ENCODE data around the gene TOMM70. TPM values are rescaled to one million over a fixed set of nuclear protein-coding genes. Genes with fewer than 3 reads are reported as not detected.
"Not testable (repeated sequence)": the region's sequence is repeated elsewhere in the genome, so short reads cannot be mapped to it uniquely, and the experiment has no call there.

Gene TOMM70
- total RNA-seq, 3 donors from 2014 or later, result 37.4 to 50.4 (median 44.2) TPM

DNA sequence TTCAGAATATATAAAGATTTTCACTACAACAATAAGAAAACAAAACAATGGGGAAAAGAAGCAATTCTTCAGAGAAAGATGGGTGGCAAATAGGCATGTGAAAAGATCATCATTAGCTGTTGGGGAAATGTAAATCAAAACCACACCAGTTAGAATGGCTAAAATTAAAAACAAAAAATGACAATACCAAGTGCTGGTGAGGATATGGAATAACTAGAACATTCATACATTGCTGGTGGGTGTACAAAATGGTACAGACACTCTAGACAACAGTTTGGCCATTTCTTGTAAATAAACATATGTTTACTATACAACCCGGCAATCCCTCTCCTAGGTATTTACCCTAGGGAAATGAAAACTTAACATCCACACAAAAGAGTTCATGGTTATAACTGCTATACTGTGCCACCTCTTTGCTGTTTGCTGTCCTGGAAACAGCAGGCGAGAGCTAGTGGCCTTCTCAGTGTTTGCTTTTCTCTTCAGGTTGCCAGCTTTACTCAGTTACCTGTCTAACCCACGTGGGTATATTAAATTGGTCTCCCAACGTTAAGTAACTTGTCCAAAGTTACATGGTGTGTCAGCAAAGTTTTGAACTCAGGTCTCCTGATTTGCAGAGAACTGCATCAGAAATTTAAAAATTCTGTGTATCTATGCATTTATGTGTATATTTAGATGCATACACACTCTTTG is 70.9 kb downstream of the TOMM70 start:
- H3K4me1 ChIP-seq (ENCODE audit: low read depth), result no peaks in the 10 kb centered on the region
- TF ChIP-seq, protein P1, sequence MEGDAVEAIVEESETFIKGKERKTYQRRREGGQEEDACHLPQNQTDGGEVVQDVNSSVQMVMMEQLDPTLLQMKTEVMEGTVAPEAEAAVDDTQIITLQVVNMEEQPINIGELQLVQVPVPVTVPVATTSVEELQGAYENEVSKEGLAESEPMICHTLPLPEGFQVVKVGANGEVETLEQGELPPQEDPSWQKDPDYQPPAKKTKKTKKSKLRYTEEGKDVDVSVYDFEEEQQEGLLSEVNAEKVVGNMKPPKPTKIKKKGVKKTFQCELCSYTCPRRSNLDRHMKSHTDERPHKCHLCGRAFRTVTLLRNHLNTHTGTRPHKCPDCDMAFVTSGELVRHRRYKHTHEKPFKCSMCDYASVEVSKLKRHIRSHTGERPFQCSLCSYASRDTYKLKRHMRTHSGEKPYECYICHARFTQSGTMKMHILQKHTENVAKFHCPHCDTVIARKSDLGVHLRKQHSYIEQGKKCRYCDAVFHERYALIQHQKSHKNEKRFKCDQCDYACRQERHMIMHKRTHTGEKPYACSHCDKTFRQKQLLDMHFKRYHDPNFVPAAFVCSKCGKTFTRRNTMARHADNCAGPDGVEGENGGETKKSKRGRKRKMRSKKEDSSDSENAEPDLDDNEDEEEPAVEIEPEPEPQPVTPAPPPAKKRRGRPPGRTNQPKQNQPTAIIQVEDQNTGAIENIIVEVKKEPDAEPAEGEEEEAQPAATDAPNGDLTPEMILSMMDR (IDR thresholded peaks at IDR 0.05), result no peak
- no peak overlapping the region for H3K4me3 ChIP-seq
- no peaks in the 10 kb centered on the region for H3K36me3 ChIP-seq (ENCODE audit: low read depth)
- DNase-seq (no peak), ATAC-seq (no peak)
- peaks cover 4% of the 10 kb centered on the region for H3K9me3 ChIP-seq
- intact Hi-C loops (cut with DNase I, micrococcal nuclease), result no loop called here

DNA sequence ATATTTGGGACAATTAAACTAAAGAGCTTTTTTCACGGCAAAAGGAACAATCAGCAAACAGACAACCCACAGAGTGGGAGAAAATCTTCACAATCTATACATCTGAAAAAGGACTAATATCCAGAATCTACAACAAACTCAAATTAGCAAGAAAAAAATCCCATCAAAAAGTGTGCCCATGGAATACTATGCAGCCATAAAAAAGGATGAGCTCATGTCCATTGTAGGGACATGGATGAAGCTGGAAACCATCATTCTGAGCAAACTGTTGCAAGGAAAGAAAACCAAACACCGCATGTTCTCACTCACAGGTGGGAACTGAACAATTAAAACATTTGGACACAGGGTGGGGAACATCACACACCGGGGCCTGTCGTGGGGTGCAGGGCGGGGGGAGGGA is 73.5 kb downstream of the TOMM70 start:
- ATAC-seq; H3K36me3 ChIP-seq (ENCODE audit: low read depth); DNase-seq; H3K4me3 ChIP-seq; H3K4me1 ChIP-seq (ENCODE audit: low read depth); H3K9me3 ChIP-seq; intact Hi-C loops (cut with DNase I, micrococcal nuclease): not testable (repeated sequence)

DNA sequence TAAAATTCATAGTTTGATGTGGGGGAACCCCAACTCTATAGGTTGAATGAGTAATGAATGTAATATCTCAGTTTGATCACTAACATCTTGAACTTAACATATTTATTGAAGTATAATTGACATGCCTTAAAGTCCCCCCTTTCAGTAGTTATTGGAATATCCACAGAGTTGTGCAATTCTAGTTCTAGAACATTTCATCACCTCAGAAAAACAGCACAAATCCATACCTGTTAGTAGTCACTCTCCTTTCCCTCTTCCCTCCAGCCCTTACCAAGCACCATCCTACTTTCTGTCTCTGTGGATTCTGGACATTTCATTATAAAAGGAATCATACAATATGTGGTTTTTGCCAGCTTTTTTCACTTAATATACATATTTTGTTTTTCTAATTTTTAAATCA is 75.1 kb downstream of the TOMM70 start:
- Histone ChIP-seq H3K4me1 (ENCODE audit: low read depth) (no peaks in the 10 kb centered on the region), H3K36me3 (ENCODE audit: low read depth) (no peaks in the 10 kb centered on the region), H3K4me3 (no peak overlapping the region), H3K9me3 (peaks cover 4% of the 10 kb centered on the region)
- ATAC-seq, result no peak
- intact Hi-C loops (cut with DNase I, micrococcal nuclease), result no loop called here
- no peak for DNase-seq
- TF ChIP-seq, protein P1 (IDR thresholded peaks at IDR 0.05), result no peak

DNA sequence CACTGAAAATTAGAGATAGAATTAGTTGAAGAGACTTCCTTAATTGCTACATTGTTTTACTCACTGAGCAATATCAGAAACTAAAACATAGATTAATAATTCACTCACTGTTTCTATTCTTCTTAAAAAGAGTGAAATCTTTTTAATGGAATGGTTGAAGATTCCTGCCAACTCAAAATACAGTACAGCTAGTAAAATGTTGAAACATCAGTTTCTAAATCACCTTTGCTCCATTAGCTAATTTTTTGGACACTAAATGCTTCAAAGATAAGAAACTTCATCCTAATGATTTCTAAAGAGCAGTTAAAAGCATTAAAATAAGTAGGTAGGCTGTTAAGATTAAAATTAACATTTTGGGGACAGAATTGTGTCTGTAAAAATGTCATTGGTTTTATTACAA is 76.8 kb downstream of the TOMM70 start:
- Histone ChIP-seq H3K4me1 (ENCODE audit: low read depth) (no peaks in the 10 kb centered on the region), H3K9me3 (peaks cover 4% of the 10 kb centered on the region), H3K36me3 (ENCODE audit: low read depth) (no peaks in the 10 kb centered on the region), H3K4me3 (no peak overlapping the region)
- DNase-seq, result no peak
- intact Hi-C loops (cut with DNase I, micrococcal nuclease), result no loop called here
- no peak for ATAC-seq
- TF ChIP-seq, protein P1 (IDR thresholded peaks at IDR 0.05), result no peak

DNA sequence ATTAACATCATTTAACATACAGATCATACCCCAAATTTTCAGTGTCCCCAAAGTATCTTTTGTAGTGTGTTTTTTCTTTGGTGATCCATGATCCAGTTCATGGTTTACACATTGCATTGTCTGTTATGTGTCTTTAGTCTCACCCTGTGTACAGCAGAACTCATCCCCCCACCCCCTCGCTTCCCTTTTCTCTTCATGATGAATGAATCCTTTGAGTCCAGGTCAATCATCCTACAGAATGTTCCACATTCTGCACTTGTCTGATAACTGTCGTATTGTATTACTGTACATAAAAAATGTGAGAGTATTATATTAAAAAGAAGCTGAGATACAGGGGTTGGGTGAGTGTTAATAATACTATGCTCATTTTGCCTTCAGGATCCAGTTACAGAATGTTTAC is 80.9 kb downstream of the TOMM70 start:
- Histone ChIP-seq H3K4me3 (no peak overlapping the region), H3K4me1 (ENCODE audit: low read depth) (no peaks in the 10 kb centered on the region), H3K36me3 (ENCODE audit: low read depth) (no peaks in the 10 kb centered on the region), H3K9me3 (no peaks in the 10 kb centered on the region)
- TF ChIP-seq, protein P1 (IDR thresholded peaks at IDR 0.05), result no peak
- ATAC-seq (no peak), DNase-seq (no peak)
- intact Hi-C loops (cut with DNase I, micrococcal nuclease), result no loop called here

DNA sequence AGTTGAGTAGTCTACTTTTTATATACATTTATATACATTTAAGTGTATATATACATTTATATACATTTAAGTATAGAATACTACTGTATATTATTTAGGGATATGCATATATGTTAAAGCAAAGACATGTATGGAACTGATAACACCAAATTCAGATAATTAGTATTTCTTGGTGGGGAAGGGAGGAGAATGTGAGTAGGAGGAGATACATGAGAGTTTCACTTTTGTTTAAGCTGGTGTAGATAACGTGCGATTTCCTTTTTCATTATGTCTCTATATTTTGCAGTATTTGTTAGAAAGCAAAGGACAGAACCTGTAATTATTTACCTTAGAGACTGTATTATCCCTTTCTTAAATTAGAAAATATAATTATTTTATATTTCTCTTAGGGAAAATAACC is 83.0 kb downstream of the TOMM70 start:
- Histone ChIP-seq H3K4me3 (no peak overlapping the region), H3K36me3 (ENCODE audit: low read depth) (no peaks in the 10 kb centered on the region), H3K4me1 (ENCODE audit: low read depth) (no peaks in the 10 kb centered on the region), H3K9me3 (no peaks in the 10 kb centered on the region)
- DNase-seq (no peak), ATAC-seq (no peak)
- TF ChIP-seq, protein P1 (IDR thresholded peaks at IDR 0.05), result no peak
- intact Hi-C loops (cut with DNase I, micrococcal nuclease), result no loop called here
